Activated CD4-positive, alpha-beta memory T cell treated with anti-CD3 and anti-CD28 coated beads for 36 hours (primary cell): Measurements from ENCODE around the gene LINC00237. TPM values are rescaled to one million over a fixed set of nuclear protein-coding genes. Genes with fewer than 3 reads are reported as not detected.

Experiments used
- CTCF ChIA-PET: fragments of 350-600 bp; sonication (Branson Sonifier 250); formaldehyde crosslinking; loops from one replicate; lab custom pipeline; 2021; ENCODE audit warnings: antibody characterized with exemption, inconsistent platforms; lab: Charles Lee
- POLR2A ChIA-PET: fragments of 350-600 bp; sonication (Branson Sonifier 250); formaldehyde crosslinking; loops from one replicate; lab custom pipeline; 2021; ENCODE audit warnings: antibody characterized with exemption; lab: Charles Lee
- DNase-seq: peaks from one replicate; pipeline ENCODE4 v3.0.0-alpha.2; 2020
- H3K27ac Mint-ChIP-seq: one replicate; pipeline ENCODE4 v1.8.0; 2021; ENCODE audit warnings: mixed read lengths
- H3K27me3 Mint-ChIP-seq: one replicate; pipeline ENCODE4 v1.8.0; 2021; ENCODE audit warnings: mixed read lengths
- H3K36me3 Mint-ChIP-seq: one replicate; pipeline ENCODE4 v1.8.0; 2021; ENCODE audit warnings: mixed read lengths
- H3K4me1 Mint-ChIP-seq: one replicate; pipeline ENCODE4 v1.8.0; 2021; ENCODE audit warnings: low read depth, mixed read lengths
- H3K4me3 Mint-ChIP-seq: one replicate; pipeline ENCODE4 v1.8.0; 2021; ENCODE audit warnings: mild to moderate bottlenecking, mixed read lengths
- H3K9me3 Mint-ChIP-seq: one replicate; pipeline ENCODE4 v1.8.0; 2021; ENCODE audit warnings: mixed read lengths
- intact Hi-C: fragments of 100-400 bp; cut with micrococcal nuclease; formaldehyde crosslinking; loops from one replicate; pipeline ENCODE4 v1.15.1; 2023
- total RNA-seq, 2 experiments: library from RNA; stranded (reverse); gene quantifications; one replicate each; pipeline ENCODE4 v1.2.3, GENCODE V29; 2021

LINC00237 gene
- total RNA-seq, 2 experiments from 2014 or later, result not detected

- H3K4me1 Mint-ChIP-seq, result no peaks in the 10 kb centered on the region
- CTCF ChIA-PET, result no interaction called here
Observed at GRCh38 chr20:21118782-21119181, 12.6 kb upstream of the LINC00237 start.

GRCh38 chr20:21118138-21118537 is 12.0 kb upstream of the LINC00237 start:
- no peak overlapping the region for H3K27ac Mint-ChIP-seq
- DNase-seq, result no peak
- POLR2A ChIA-PET, result no interaction called here

More at GRCh38 chr20:21118782-21119181, 12.6 kb upstream of the LINC00237 start:
- H3K9me3 Mint-ChIP-seq, result no peaks in the 10 kb centered on the region
- DNase-seq, result no peak
- H3K4me3 Mint-ChIP-seq, result no peak overlapping the region
- peaks cover 23% of the 10 kb centered on the region for H3K27me3 Mint-ChIP-seq
- intact Hi-C loops, result no loop called here
- H3K27ac Mint-ChIP-seq, result no peak overlapping the region
- no peaks in the 10 kb centered on the region for H3K36me3 Mint-ChIP-seq
- POLR2A ChIA-PET, result no interaction called here

GRCh38 chr20:21117521-21117920 is 11.4 kb upstream of the LINC00237 start:
- no peak for DNase-seq
- intact Hi-C loops, result no loop called here
- ChIA-PET POLR2A (no interaction called here), CTCF (no interaction called here)
- H3K4me3 Mint-ChIP-seq, result no peak overlapping the region
- H3K9me3 Mint-ChIP-seq, result no peaks in the 10 kb centered on the region
- no peaks in the 10 kb centered on the region for H3K4me1 Mint-ChIP-seq
- no peaks in the 10 kb centered on the region for H3K36me3 Mint-ChIP-seq
- no peak overlapping the region for H3K27ac Mint-ChIP-seq
- H3K27me3 Mint-ChIP-seq, result peaks cover 27% of the 10 kb centered on the region

More at GRCh38 chr20:21118138-21118537, 12.0 kb upstream of the LINC00237 start:
- H3K9me3 Mint-ChIP-seq, result no peaks in the 10 kb centered on the region
- no peak overlapping the region for H3K4me3 Mint-ChIP-seq
- H3K4me1 Mint-ChIP-seq, result no peaks in the 10 kb centered on the region
- H3K27me3 Mint-ChIP-seq, result peaks cover 27% of the 10 kb centered on the region
- CTCF ChIA-PET, result no interaction called here
- H3K36me3 Mint-ChIP-seq, result no peaks in the 10 kb centered on the region
- intact Hi-C loops, result no loop called here

- no peak overlapping the region for H3K4me3 Mint-ChIP-seq
- intact Hi-C loops, result no loop called here
- H3K4me1 Mint-ChIP-seq, result no peaks in the 10 kb centered on the region
- no peak overlapping the region for H3K27ac Mint-ChIP-seq
- H3K9me3 Mint-ChIP-seq, result no peaks in the 10 kb centered on the region
- POLR2A ChIA-PET, result no interaction called here
- H3K27me3 Mint-ChIP-seq, result peaks cover 31% of the 10 kb centered on the region
- DNase-seq, result no peak
- CTCF ChIA-PET, result interaction anchor here (1.7 to 1.8 kb wide), 2 partner anchors 11 to 255 kb away, joined by 4 read pairs; partner anchors contain the start of gene KIZ
- no peaks in the 10 kb centered on the region for H3K36me3 Mint-ChIP-seq
Observed at GRCh38 chr20:21114584-21114983, 8.4 kb upstream of the LINC00237 start.

GRCh38 chr20:21113697-21114096 is 7.5 kb upstream of the LINC00237 start:
- Mint-ChIP-seq H3K36me3 (no peaks in the 10 kb centered on the region), H3K9me3 (no peaks in the 10 kb centered on the region), H3K27me3 (peaks cover 27% of the 10 kb centered on the region), H3K4me1 (no peaks in the 10 kb centered on the region), H3K27ac (no peak overlapping the region), H3K4me3 (no peak overlapping the region)
- DNase-seq, result no peak
- intact Hi-C loops, result no loop called here
- CTCF ChIA-PET, result interaction anchor here (1.7 kb wide), 1 partner anchor 254 kb away, joined by 4 read pairs; no protein-coding TSS in a partner anchor
- POLR2A ChIA-PET, result no interaction called here

- H3K27me3 Mint-ChIP-seq, result peaks cover 31% of the 10 kb centered on the region
- ChIA-PET POLR2A (no interaction called here), CTCF (no interaction called here)
- intact Hi-C loops, result no loop called here
- no peak overlapping the region for H3K27ac Mint-ChIP-seq
- H3K4me3 Mint-ChIP-seq, result no peak overlapping the region
- H3K9me3 Mint-ChIP-seq, result no peaks in the 10 kb centered on the region
- no peak for DNase-seq
- peaks cover under 1% of the 10 kb centered on the region for H3K4me1 Mint-ChIP-seq
- no peaks in the 10 kb centered on the region for H3K36me3 Mint-ChIP-seq
Observed at GRCh38 chr20:21111416-21111815, 5.3 kb upstream of the LINC00237 start.

GRCh38 chr20:21110811-21111210 is 4.7 kb upstream of the LINC00237 start:
- H3K36me3 Mint-ChIP-seq, result no peaks in the 10 kb centered on the region

GRCh38 chr20:21109144-21109543 is 3.0 kb upstream of the LINC00237 start:
- ChIA-PET CTCF (no interaction called here), POLR2A (no interaction called here)
- Mint-ChIP-seq H3K4me1 (peaks cover 2% of the 10 kb centered on the region), H3K36me3 (no peaks in the 10 kb centered on the region), H3K4me3 (no peak overlapping the region), H3K27ac (no peak overlapping the region), H3K27me3 (peaks cover 36% of the 10 kb centered on the region), H3K9me3 (no peaks in the 10 kb centered on the region)
- intact Hi-C loops, result no loop called here
- DNase-seq, result no peak

More at GRCh38 chr20:21110811-21111210, 4.7 kb upstream of the LINC00237 start:
- Mint-ChIP-seq H3K4me3 (no peak overlapping the region), H3K9me3 (no peaks in the 10 kb centered on the region), H3K27ac (no peak overlapping the region), H3K4me1 (peaks cover 2% of the 10 kb centered on the region), H3K27me3 (peaks cover 35% of the 10 kb centered on the region)
- ChIA-PET CTCF (no interaction called here), POLR2A (no interaction called here)
- no peak for DNase-seq
- intact Hi-C loops, result no loop called here

- intact Hi-C loops, result loop anchor here (2.0 kb wide), 1 partner anchor 293 kb away; no protein-coding TSS in a partner anchor
- ChIA-PET CTCF (no interaction called here), POLR2A (no interaction called here)
- peak; percentile 21 for DNase-seq
- H3K4me3 Mint-ChIP-seq, result no peak overlapping the region
- no peaks in the 10 kb centered on the region for H3K36me3 Mint-ChIP-seq
- H3K27me3 Mint-ChIP-seq, result peaks cover 52% of the 10 kb centered on the region
- H3K9me3 Mint-ChIP-seq, result no peaks in the 10 kb centered on the region
- peaks cover 23% of the 10 kb centered on the region for H3K4me1 Mint-ChIP-seq
- no peak overlapping the region for H3K27ac Mint-ChIP-seq
Observed at GRCh38 chr20:21105429-21106170, 558 bp downstream of the LINC00237 start.

GRCh38 chr20:21104921-21105320 is 1.2 kb downstream of the LINC00237 start:
- no peak overlapping the region for H3K27ac Mint-ChIP-seq

GRCh38 chr20:21104466-21104761 is 1.7 kb downstream of the LINC00237 start:
- POLR2A ChIA-PET, result no interaction called here
- Mint-ChIP-seq H3K36me3 (no peaks in the 10 kb centered on the region), H3K4me3 (no peak overlapping the region), H3K9me3 (no peaks in the 10 kb centered on the region), H3K27me3 (peaks cover 60% of the 10 kb centered on the region), H3K4me1 (peaks cover 29% of the 10 kb centered on the region), H3K27ac (no peak overlapping the region)
- intact Hi-C loops, result loop anchor here (2.0 to 5.0 kb wide), 2 partner anchors 294 to 598 kb away; no protein-coding TSS in a partner anchor
- CTCF ChIA-PET, result interaction anchor here (0.9 kb wide), 1 partner anchor 56 kb away, joined by 3 read pairs; no protein-coding TSS in a partner anchor
- no peak for DNase-seq

More at GRCh38 chr20:21104921-21105320, 1.2 kb downstream of the LINC00237 start:
- intact Hi-C loops, result loop anchor here (2.0 to 5.0 kb wide), 2 partner anchors 294 to 597 kb away; no protein-coding TSS in a partner anchor
- DNase-seq, result no peak
- H3K36me3 Mint-ChIP-seq, result no peaks in the 10 kb centered on the region
- POLR2A ChIA-PET, result no interaction called here
- no peaks in the 10 kb centered on the region for H3K9me3 Mint-ChIP-seq
- H3K4me3 Mint-ChIP-seq, result no peak overlapping the region
- peaks cover 58% of the 10 kb centered on the region for H3K27me3 Mint-ChIP-seq
- CTCF ChIA-PET, result interaction anchor here (0.9 kb wide), 1 partner anchor 56 kb away, joined by 3 read pairs; no protein-coding TSS in a partner anchor
- peaks cover 25% of the 10 kb centered on the region for H3K4me1 Mint-ChIP-seq

- Mint-ChIP-seq H3K36me3 (no peaks in the 10 kb centered on the region), H3K9me3 (no peaks in the 10 kb centered on the region), H3K4me3 (peak overlapping the region; percentile 14), H3K27me3 (peaks cover 64% of the 10 kb centered on the region), H3K4me1 (peaks cover 32% of the 10 kb centered on the region), H3K27ac (no peak overlapping the region)
- ChIA-PET POLR2A (interaction anchor here (1.0 kb wide), 1 partner anchor 22 kb away, joined by 3 read pairs; the partner anchor contains the start of gene KIZ), CTCF (interaction anchor here (0.9 to 3.2 kb wide), 2 partner anchors 55 to 403 kb away, joined by 3 to 17 read pairs; no protein-coding TSS in a partner anchor)
- peak; percentile 28 for DNase-seq
- intact Hi-C loops, result loop anchor here (2.0 to 5.0 kb wide), 2 partner anchors 295 to 598 kb away; no protein-coding TSS in a partner anchor
Observed at GRCh38 chr20:21103582-21104465, 2.3 kb downstream of the LINC00237 start.
